Kidney epithelial cell (primary cell): Measurements from ENCODE around the gene ITPRIPL2. TPM values are rescaled to one million over a fixed set of nuclear protein-coding genes. Genes with fewer than 3 reads are reported as not detected.

Experiments
- DNase-seq: peaks from one replicate; pipeline ENCODE4 v3.0.0-alpha.2; 2010; ENCODE audit warnings: low read depth
- H3K27me3 ChIP-seq: 2 replicates; pipeline ENCODE4 v1.6.0; 2011; ENCODE audit warnings: low read length; ENCODE audit not compliant: control insufficient read depth, insufficient read depth
- H3K36me3 ChIP-seq: 2 replicates; pipeline ENCODE4 v1.5.1; 2011; ENCODE audit warnings: low read length; ENCODE audit not compliant: control insufficient read depth, insufficient read depth
- H3K4me3 ChIP-seq: 2 replicates; pipeline ENCODE4 v1.5.1; 2011; ENCODE audit warnings: low read depth, mild to moderate bottlenecking, control low read depth, low read length
- total RNA-seq: library from RNA; depleted of rRNA; stranded (reverse); fragments of >200 nt; gene quantifications from 2 replicates; pipeline ENCODE4 v1.2.3, GENCODE V29; 2015
- TF ChIP-seq, protein P1 (sequence below): IDR thresholded peaks from 2 replicates; pipeline ENCODE4 v1.5.1; 2011; ENCODE audit warnings: mild to moderate bottlenecking, moderate library complexity, low read length, control low read depth, inconsistent platforms; ENCODE audit not compliant: insufficient read depth, poor library complexity, severe bottlenecking

ITPRIPL2 gene
- total RNA-seq, 1 donor from 2014 or later = 71.8 TPM

DNA sequence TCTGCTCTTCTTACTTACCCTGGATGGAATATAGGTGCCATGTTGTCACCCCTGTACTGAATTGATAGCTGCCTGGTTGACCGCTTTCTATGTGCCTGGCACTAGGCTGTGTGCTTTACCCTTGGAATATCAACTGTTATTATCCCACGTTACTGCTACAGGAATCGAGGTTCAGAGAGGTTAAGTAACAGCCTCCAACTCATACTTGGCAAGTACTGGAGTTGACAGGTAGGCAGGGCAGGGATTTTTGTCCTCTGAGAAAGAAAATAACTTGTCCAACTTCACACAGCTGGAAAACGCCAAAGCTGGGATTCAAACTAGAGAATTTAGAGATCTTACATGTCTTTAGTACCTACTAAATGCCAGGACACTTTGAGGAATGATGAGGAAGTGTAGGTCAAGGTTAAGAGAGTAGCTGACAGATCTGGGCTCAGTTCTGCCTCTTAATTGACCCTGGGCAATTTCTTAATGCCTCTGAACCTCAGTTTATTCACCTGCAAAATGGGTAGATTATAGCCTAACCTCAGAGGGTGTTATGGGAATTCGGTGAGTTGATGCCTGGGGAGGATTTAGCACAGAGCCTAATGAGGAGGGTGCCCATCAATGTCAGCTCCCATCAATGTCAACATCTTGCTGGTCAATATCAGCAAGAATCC, 25.8 kb downstream of the ITPRIPL2 start:
- DNase-seq = no peak
- Histone ChIP-seq H3K27me3 (peaks cover 2% of the 10 kb centered on the region), H3K4me3 (no peak overlapping the region), H3K36me3 (no peaks in the 10 kb centered on the region)
- TF ChIP-seq, protein P1, sequence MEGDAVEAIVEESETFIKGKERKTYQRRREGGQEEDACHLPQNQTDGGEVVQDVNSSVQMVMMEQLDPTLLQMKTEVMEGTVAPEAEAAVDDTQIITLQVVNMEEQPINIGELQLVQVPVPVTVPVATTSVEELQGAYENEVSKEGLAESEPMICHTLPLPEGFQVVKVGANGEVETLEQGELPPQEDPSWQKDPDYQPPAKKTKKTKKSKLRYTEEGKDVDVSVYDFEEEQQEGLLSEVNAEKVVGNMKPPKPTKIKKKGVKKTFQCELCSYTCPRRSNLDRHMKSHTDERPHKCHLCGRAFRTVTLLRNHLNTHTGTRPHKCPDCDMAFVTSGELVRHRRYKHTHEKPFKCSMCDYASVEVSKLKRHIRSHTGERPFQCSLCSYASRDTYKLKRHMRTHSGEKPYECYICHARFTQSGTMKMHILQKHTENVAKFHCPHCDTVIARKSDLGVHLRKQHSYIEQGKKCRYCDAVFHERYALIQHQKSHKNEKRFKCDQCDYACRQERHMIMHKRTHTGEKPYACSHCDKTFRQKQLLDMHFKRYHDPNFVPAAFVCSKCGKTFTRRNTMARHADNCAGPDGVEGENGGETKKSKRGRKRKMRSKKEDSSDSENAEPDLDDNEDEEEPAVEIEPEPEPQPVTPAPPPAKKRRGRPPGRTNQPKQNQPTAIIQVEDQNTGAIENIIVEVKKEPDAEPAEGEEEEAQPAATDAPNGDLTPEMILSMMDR = no peak

DNA sequence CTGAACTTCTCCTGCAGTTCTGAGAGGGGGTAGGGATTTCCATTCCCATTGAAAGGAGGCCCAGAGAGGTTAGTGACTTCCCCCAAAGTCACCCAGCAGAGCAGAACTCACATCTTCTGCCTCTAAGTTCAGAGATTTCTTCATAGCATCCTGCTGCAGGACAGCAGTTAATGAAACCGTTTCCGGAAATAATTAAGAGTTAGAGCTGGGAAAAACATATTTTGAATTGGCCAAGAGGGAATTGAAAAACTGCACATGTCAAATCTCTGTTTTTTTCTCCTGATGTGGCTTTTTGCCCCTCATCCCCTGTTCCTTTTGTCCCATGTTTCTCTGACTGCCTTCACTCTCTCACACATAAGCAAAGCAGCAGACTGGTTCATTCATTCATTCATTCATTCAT, 26.6 kb downstream of the ITPRIPL2 start:
- no peak overlapping the region for H3K4me3 ChIP-seq
- no peaks in the 10 kb centered on the region for H3K36me3 ChIP-seq
- DNase-seq = no peak
- H3K27me3 ChIP-seq = peaks cover 3% of the 10 kb centered on the region
- TF ChIP-seq, protein P1 = no peak

DNA sequence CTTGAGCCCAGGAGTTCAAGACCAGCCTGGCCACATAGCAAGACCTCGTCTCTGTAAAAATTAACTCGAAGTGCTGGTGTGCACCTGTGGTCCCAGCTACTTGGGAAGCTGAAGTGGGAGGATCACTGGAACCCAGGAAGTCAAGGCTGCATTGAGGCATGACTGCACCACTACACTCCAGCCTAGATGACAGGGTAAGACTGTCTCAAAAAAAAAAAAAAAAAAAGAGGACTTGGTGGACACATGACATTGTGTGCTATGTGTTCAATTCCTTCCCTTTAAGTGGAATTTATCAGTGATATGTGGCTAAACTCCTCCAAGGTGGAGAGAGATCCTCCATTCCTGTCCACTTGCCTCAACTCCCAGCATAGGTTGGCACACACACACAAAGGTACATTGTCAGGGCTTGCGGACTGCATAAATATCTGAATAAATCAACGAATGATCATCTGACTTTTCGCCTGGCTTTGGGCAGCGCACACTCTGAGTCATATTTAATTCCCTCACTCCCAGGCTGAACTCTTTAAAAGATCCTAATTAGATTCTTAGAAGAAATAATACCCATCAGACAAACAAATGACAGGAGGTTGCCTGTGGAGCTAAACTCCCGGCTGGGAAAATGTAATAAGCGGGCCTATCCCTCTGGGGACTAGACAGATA, 29.3 kb downstream of the ITPRIPL2 start:
- DNase-seq = no peak
- Histone ChIP-seq H3K4me3 (no peak overlapping the region), H3K27me3 (peaks cover 3% of the 10 kb centered on the region), H3K36me3 (no peaks in the 10 kb centered on the region)
- TF ChIP-seq, protein P1 = no peak

GRCh38 chr16:19143599-19143956, 29.8 kb downstream of the ITPRIPL2 start:
- H3K36me3 ChIP-seq = no peaks in the 10 kb centered on the region
- no peak overlapping the region for H3K4me3 ChIP-seq
- H3K27me3 ChIP-seq = peaks cover 3% of the 10 kb centered on the region
- DNase-seq = no peak
- TF ChIP-seq, protein P1 = no peak

DNA sequence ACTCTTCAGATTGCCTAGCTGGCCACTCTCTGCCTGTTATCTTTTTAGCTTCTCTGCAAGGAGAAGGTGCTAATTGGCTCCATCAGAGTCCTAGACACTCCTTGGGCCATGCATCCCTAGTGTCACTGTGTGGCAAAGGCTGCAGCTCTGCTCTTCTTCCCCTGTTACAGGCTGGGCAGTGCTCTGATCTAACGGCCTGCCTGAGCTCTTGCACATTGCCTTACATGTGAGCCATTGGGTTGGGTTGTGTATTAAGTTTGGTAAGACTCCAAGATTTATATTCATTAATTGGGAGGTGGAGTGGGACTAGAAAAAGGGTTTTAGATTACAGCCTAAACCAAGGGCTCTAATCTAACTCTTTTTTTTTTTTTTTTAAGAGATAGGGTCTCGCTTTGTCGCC, 31.2 kb downstream of the ITPRIPL2 start:
- DNase-seq = no peak
- Histone ChIP-seq H3K36me3 (no peaks in the 10 kb centered on the region), H3K27me3 (peaks cover 3% of the 10 kb centered on the region), H3K4me3 (no peak overlapping the region)
- TF ChIP-seq, protein P1 = no peak

DNA sequence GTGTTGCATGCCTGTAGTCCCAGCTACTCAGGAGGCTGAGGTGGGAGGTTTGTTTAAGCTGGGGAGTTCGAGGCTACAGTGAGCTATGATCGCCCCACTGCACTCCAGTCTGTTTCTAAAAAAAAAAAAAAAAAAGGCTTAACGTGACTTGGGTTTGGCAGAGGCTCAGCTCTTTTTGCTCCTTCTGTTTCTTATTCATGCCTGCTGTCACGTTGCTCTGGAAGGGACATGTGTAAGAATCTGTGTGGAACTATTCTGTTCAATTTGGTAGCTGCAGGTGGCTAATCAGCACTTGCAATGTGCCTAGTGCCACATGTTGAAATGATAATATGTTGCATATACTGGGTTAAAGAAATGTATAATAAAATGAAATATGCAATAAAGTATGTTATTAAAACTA, 33.4 kb downstream of the ITPRIPL2 start:
- no peaks in the 10 kb centered on the region for H3K36me3 ChIP-seq
- TF ChIP-seq, protein P1 = no peak
- no peak overlapping the region for H3K4me3 ChIP-seq
- DNase-seq = no peak
- peaks cover 3% of the 10 kb centered on the region for H3K27me3 ChIP-seq
